ENCODE data around the gene DBT. TPM values are rescaled to one million over a fixed set of nuclear protein-coding genes. Genes with fewer than 3 reads are reported as not detected.

DBT gene
- total and polyA plus RNA-seq, 2 donors (not counting 1 experiment from before 2014, with no cell fraction given) = 2.6 to 15.1 TPM

DNA sequence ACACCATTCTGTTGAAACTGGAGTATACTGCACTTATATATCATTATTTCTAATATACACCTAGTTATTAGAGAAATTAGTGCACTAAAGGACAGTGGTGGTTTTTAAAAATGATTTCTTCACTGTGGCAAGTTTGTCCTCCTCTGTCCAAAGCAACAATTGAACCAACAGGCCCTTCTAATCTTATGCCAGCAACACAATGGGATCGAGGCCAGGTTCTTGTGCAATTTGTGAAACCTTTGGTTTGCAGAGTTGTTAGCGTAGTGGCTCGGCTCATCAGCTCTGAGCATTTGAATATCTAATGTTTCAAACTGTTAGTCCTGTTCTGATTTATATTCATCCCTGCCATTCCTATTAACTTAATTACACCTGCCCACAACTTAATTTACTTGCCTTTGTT, 61.7 kb downstream of the DBT start:
- ChIA-PET POLR2A (no interaction called here), CTCF (no interaction called here)
- Histone ChIP-seq H3K79me2 (ENCODE audit: control insufficient read depth, insufficient read depth, low read length) (no peaks in the 10 kb centered on the region), H3K4me2 (replicated peaks; ENCODE audit: low read depth, low read length, poor library complexity, severe bottlenecking) (no peak overlapping the region), H3K27ac (ENCODE audit: low read length in 2 of 2) (no peak overlapping the region), H3K27me3 (replicated peaks in 1 of 4; ENCODE audit: control extremely low read depth in 1 of 4, control insufficient read depth in 3 of 4, insufficient read depth in 4 of 4, low read length in 3 of 4) (no peaks in the 10 kb centered on the region), H3K9ac (ENCODE audit: low read length) (no peak overlapping the region), H3K9me3 (ENCODE audit: control extremely low read depth in 1 of 3, control insufficient read depth in 2 of 3, insufficient read depth in 1 of 3, low read length in 2 of 3) (no peaks in the 10 kb centered on the region), H2AFZ (ENCODE audit: insufficient read depth, low read depth, low read length, poor library complexity, severe bottlenecking) (no peak overlapping the region), H3K36me3 (replicated peaks in 1 of 2; ENCODE audit: control extremely low read depth in 1 of 2, control insufficient read depth in 1 of 2, extremely low read depth in 1 of 2, insufficient read depth in 2 of 2, low read length in 1 of 2) (peaks cover 0 to 2% of the 10 kb centered on the region in 2 experiments), H3K4me1 (ENCODE audit: control insufficient read depth in 2 of 2, insufficient read depth in 2 of 2, low read length in 2 of 2) (peaks cover 9 to 11% of the 10 kb centered on the region in 2 donors), H3K4me3 (ENCODE audit: control extremely low read depth in 1 of 5, extremely low read depth in 1 of 5, insufficient read depth in 1 of 5, low read depth in 2 of 5, low read length in 4 of 5) (no peak overlapping the region), H4K20me1 (ENCODE audit: control insufficient read depth, insufficient read depth, low read length, poor library complexity, severe bottlenecking) (no peaks in the 10 kb centered on the region)
- ATAC-seq (ENCODE audit: low read depth) (no peak), DNase-seq (no peak)
- TF ChIP-seq EZH2 (IDR thresholded peaks at IDR 0.05; ENCODE audit: borderline replicate concordance, insufficient read depth, low read depth, low read length, poor library complexity, severe bottlenecking) = no peak
- TF ChIP-seq CTCF (IDR thresholded peaks at IDR 0.05) = no peak
- WGBS (ENCODE audit: insufficient coverage) = no CpG with 5 or more reads among the region's 3 CpGs
- H3K9me3 Mint-ChIP-seq (ENCODE audit: insufficient read depth) = no peaks in the 10 kb centered on the region
- H3K4me1 Mint-ChIP-seq = peaks cover 10% of the 10 kb centered on the region
- no peak overlapping the region for H3K27ac Mint-ChIP-seq
- H3K4me3 Mint-ChIP-seq = no peak overlapping the region
- intact Hi-C loops (cut with micrococcal nuclease) = no loop called here
- no peaks in the 10 kb centered on the region for H3K27me3 Mint-ChIP-seq

DNA sequence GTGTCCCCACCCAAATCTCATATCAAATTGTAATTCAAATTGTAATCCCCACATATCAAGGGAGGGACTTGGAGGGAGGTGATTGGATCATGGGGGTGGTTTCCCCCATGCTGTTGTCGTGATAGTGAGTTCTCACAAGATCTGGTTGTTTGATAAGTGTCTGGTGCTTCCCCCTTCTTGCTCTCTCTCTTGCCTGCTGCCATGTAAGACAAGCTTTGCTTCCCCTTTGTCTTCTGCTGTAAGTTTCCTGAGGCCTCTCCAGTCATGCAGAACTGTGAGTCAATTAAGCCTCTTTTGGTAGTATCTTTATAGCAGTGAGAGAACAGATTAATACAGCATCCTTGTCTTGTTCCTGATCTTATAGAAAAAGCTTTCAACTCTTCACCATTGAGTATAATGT, 65.1 kb downstream of the DBT start:
- POLR2A ChIA-PET = no interaction called here
- TF ChIP-seq CTCF (IDR thresholded peaks at IDR 0.05) = no peak
- no peak for TF ChIP-seq EZH2 (IDR thresholded peaks at IDR 0.05; ENCODE audit: borderline replicate concordance, insufficient read depth, low read depth, low read length, poor library complexity, severe bottlenecking)
- H3K27ac Mint-ChIP-seq = peak overlapping the region; percentile 0
- Histone ChIP-seq H3K9me3 (ENCODE audit: control extremely low read depth in 1 of 3, control insufficient read depth in 2 of 3, insufficient read depth in 1 of 3, low read length in 2 of 3) (no peaks in the 10 kb centered on the region), H3K4me2 (replicated peaks; ENCODE audit: low read depth, low read length, poor library complexity, severe bottlenecking) (peak overlapping the region; percentile 2), H3K4me3 (ENCODE audit: control extremely low read depth in 1 of 5, extremely low read depth in 1 of 5, insufficient read depth in 1 of 5, low read depth in 2 of 5, low read length in 4 of 5) (no peak overlapping the region), H3K9ac (ENCODE audit: low read length) (no peak overlapping the region), H3K79me2 (ENCODE audit: control insufficient read depth, insufficient read depth, low read length) (no peaks in the 10 kb centered on the region), H3K27me3 (replicated peaks in 1 of 4; ENCODE audit: control extremely low read depth in 1 of 4, control insufficient read depth in 3 of 4, insufficient read depth in 4 of 4, low read length in 3 of 4) (no peaks in the 10 kb centered on the region), H3K4me1 (ENCODE audit: control insufficient read depth in 2 of 2, insufficient read depth in 2 of 2, low read length in 2 of 2) (peaks cover 9 to 11% of the 10 kb centered on the region in 2 donors), H3K27ac (ENCODE audit: low read length in 2 of 2) (peak overlapping the region; percentile 32 to 57), H3K36me3 (replicated peaks in 1 of 2; ENCODE audit: control extremely low read depth in 1 of 2, control insufficient read depth in 1 of 2, extremely low read depth in 1 of 2, insufficient read depth in 2 of 2, low read length in 1 of 2) (no peaks in the 10 kb centered on the region), H4K20me1 (ENCODE audit: control insufficient read depth, insufficient read depth, low read length, poor library complexity, severe bottlenecking) (no peaks in the 10 kb centered on the region), H2AFZ (ENCODE audit: insufficient read depth, low read depth, low read length, poor library complexity, severe bottlenecking) (peak overlapping the region; percentile 41)
- no peaks in the 10 kb centered on the region for H3K9me3 Mint-ChIP-seq (ENCODE audit: insufficient read depth)
- peak; percentile 99 for ATAC-seq (ENCODE audit: low read depth)
- no peak overlapping the region for H3K4me3 Mint-ChIP-seq
- intact Hi-C loops (cut with micrococcal nuclease) = loop anchor here (1.0 kb wide), 1 partner anchor 167 kb away; no protein-coding TSS in a partner anchor
- no CpG with 5 or more reads among the region's 1 CpG for WGBS (ENCODE audit: insufficient coverage)
- H3K4me1 Mint-ChIP-seq = peaks cover 10% of the 10 kb centered on the region
- no peaks in the 10 kb centered on the region for H3K27me3 Mint-ChIP-seq
- peak; percentile 77 for DNase-seq
- CTCF ChIA-PET = interaction anchor here (0.5 kb wide), 1 partner anchor 80 kb away, joined by 3 read pairs; no protein-coding TSS in a partner anchor

Data from B cell (primary cell).